B cell (primary cell): Measurements from ENCODE around the gene DACH1. TPM values are rescaled to one million over a fixed set of nuclear protein-coding genes. Genes with fewer than 3 reads are reported as not detected.

ENCODE experiments used
- ATAC-seq: fragments of 200-7000 bp; cut with Tn5 transposase; one replicate; pipeline ENCODE4 v1.10.0; 2021; ENCODE audit warnings: low read depth, mild to moderate bottlenecking, moderate number of reproducible peaks, moderate library complexity
- CTCF ChIA-PET: fragments of 350-600 bp; sonication (Branson Sonifier 250); formaldehyde crosslinking; loops from one replicate; lab custom pipeline; 2021; ENCODE audit warnings: antibody characterized with exemption, inconsistent platforms; lab: Charles Lee
- POLR2A ChIA-PET: fragments of 350-600 bp; sonication (Branson Sonifier 250); formaldehyde crosslinking; loops from one replicate; lab custom pipeline; 2021; ENCODE audit warnings: antibody characterized with exemption; lab: Charles Lee
- DNase-seq: peaks from one replicate; pipeline ENCODE4 v3.0.0; 2013
- H2AFZ ChIP-seq: 2 replicates; pipeline ENCODE4 v1.6.1; 2012; ENCODE audit warnings: mild to moderate bottlenecking, low read depth, low read length; ENCODE audit not compliant: insufficient read depth, poor library complexity, severe bottlenecking
- H3K27ac ChIP-seq, 2 donors: 1 replicate in 1 of 2; 2 replicates in 1 of 2; pipeline ENCODE4 v1.5.1; 2012 to 2013; ENCODE audit warnings: low read length in 2 of 2, mild to moderate bottlenecking in 2 of 2, moderate library complexity in 1 of 2
- H3K27me3 ChIP-seq, 4 experiments: fragments of 200-600 bp in 1 of 4; sonication (generic) in 1 of 4; replicated peaks in 1 of 4; 1 replicate in 2 of 4; 2 replicates in 2 of 4; pipeline versions ENCODE4 v1.6.1 to v1.7.0; 2013 to 2016; ENCODE audit warnings: low read length in 3 of 4, mild to moderate bottlenecking in 2 of 4, mixed read lengths in 1 of 4, moderate library complexity in 1 of 4; ENCODE audit not compliant: insufficient read depth in 4 of 4, control insufficient read depth in 3 of 4; ENCODE audit errors: control extremely low read depth in 1 of 4
- H3K36me3 ChIP-seq, 2 experiments: replicated peaks in 1 of 2; 1 replicate in 1 of 2; 2 replicates in 1 of 2; pipeline versions ENCODE4 v1.6.1 to v1.7.1; 2013; ENCODE audit warnings: low read length in 1 of 2; ENCODE audit not compliant: insufficient read depth in 2 of 2, control insufficient read depth in 1 of 2; ENCODE audit errors: control extremely low read depth in 1 of 2, extremely low read depth in 1 of 2
- H3K4me1 ChIP-seq, 2 donors: fragments of 200-600 bp in 1 of 2; sonication (generic) in 1 of 2; 1 replicate in 1 of 2; 2 replicates in 1 of 2; pipeline versions ENCODE4 v1.5.1 to v1.6.1; 2013 to 2017; ENCODE audit warnings: low read length in 2 of 2; ENCODE audit not compliant: control insufficient read depth in 2 of 2, insufficient read depth in 2 of 2
- H3K4me2 ChIP-seq: replicated peaks from 2 replicates; pipeline ENCODE3; 2012; ENCODE audit warnings: mild to moderate bottlenecking, low read depth, low read length; ENCODE audit not compliant: poor library complexity, severe bottlenecking
- H3K4me3 ChIP-seq, 5 experiments: fragments of 200-600 bp in 1 of 5; sonication (generic) in 1 of 5; 1 replicate in 3 of 5; 2 replicates in 2 of 5; pipeline versions ENCODE4 v1.5.1 to v1.7.0; 2011 to 2016; ENCODE audit warnings: low read length in 4 of 5, mild to moderate bottlenecking in 4 of 5, low read depth in 2 of 5, control low read depth in 1 of 5, moderate library complexity in 1 of 5; ENCODE audit not compliant: insufficient read depth in 1 of 5; ENCODE audit errors: control extremely low read depth in 1 of 5, extremely low read depth in 1 of 5
- H3K79me2 ChIP-seq: fragments of 200-600 bp; sonication (generic); one replicate; pipeline ENCODE4 v1.6.0; 2016; ENCODE audit warnings: low read length; ENCODE audit not compliant: control insufficient read depth, insufficient read depth
- H3K9ac ChIP-seq: fragments of 200-600 bp; sonication (generic); 2 replicates; pipeline ENCODE4 v1.6.1; 2017; ENCODE audit warnings: mild to moderate bottlenecking, low read length, moderate library complexity
- H3K9me3 ChIP-seq, 3 donors: one replicate each; pipeline versions ENCODE4 v1.6.1 to v1.7.1; 2013; ENCODE audit warnings: low read length in 2 of 3; ENCODE audit not compliant: control insufficient read depth in 2 of 3, insufficient read depth in 1 of 3; ENCODE audit errors: control extremely low read depth in 1 of 3
- H4K20me1 ChIP-seq: 2 replicates; pipeline ENCODE4 v1.6.0; 2012; ENCODE audit warnings: mild to moderate bottlenecking, low read length; ENCODE audit not compliant: insufficient read depth, control insufficient read depth, poor library complexity, severe bottlenecking
- H3K27ac Mint-ChIP-seq: one replicate; pipeline ENCODE4 v1.8.0; 2021; ENCODE audit warnings: mixed read lengths
- H3K27me3 Mint-ChIP-seq: one replicate; pipeline ENCODE4 v1.8.0; 2021; ENCODE audit warnings: mixed read lengths
- H3K4me1 Mint-ChIP-seq: one replicate; pipeline ENCODE4 v1.8.0; 2021; ENCODE audit warnings: mixed read lengths
- H3K4me3 Mint-ChIP-seq: one replicate; pipeline ENCODE4 v1.8.0; 2021; ENCODE audit warnings: mixed read lengths
- H3K9me3 Mint-ChIP-seq: one replicate; pipeline ENCODE4 v1.8.0; 2022; ENCODE audit warnings: mixed read lengths; ENCODE audit not compliant: insufficient read depth
- CTCF ChIP-seq: fragments of 200-600 bp; IDR thresholded peaks from one replicate; pipeline ENCODE4 v1.8.0; 2022; ENCODE audit warnings: antibody characterized with exemption, mild to moderate bottlenecking
- EZH2 ChIP-seq: IDR thresholded peaks from 2 replicates; pipeline ENCODE4 v1.6.1; 2012; ENCODE audit warnings: borderline replicate concordance, low read depth, mild to moderate bottlenecking, moderate library complexity, low read length; ENCODE audit not compliant: insufficient read depth, poor library complexity, severe bottlenecking
- WGBS: methylation state at CpG from one replicate; pipeline ENCODE4 v1.1.5; 2013; ENCODE audit warnings: missing lambda C conversion rate; ENCODE audit not compliant: insufficient coverage; 5-methylcytosine and 5-hydroxymethylcytosine counted together
- intact Hi-C: fragments of 100-400 bp; cut with micrococcal nuclease; formaldehyde crosslinking; loops from one replicate; pipeline ENCODE4 v1.10.0; 2022
- polyA plus RNA-seq: library from polyadenylated mRNA; depleted of rRNA; stranded (reverse); fragments of >200 nt; gene quantifications from 2 replicates; pipeline ENCODE4 v1.2.3, GENCODE V29; 2012
- total RNA-seq, 2 donors: library from RNA; stranded (reverse); fragments of 120-200 nt in 1 of 2; gene quantifications; 1 replicate in 1 of 2; 2 replicates in 1 of 2; pipeline versions ENCODE4 v1.2.3 to v1.2.4, GENCODE V29; 2013 to 2022

Gene DACH1
- total and polyA plus RNA-seq, 2 donors (not counting 1 experiment from before 2014, with no cell fraction given): not detected

GRCh38 chr13:71775966-71776365 lies 91.0 kb downstream of the DACH1 start:
- H2AFZ ChIP-seq: no peak overlapping the region
- H3K27ac ChIP-seq: no peak overlapping the region
- no peaks in the 10 kb centered on the region for H3K4me1 Mint-ChIP-seq
- no peak for DNase-seq
- H3K27ac Mint-ChIP-seq: no peak overlapping the region
- POLR2A ChIA-PET: no interaction called here
- no peak for TF ChIP-seq EZH2
- TF ChIP-seq CTCF: no peak
- no peak overlapping the region for H3K9ac ChIP-seq
- no peaks in the 10 kb centered on the region for H3K36me3 ChIP-seq
- H3K27me3 ChIP-seq: no peaks in the 10 kb centered on the region
- H3K27me3 Mint-ChIP-seq: no peaks in the 10 kb centered on the region
- CTCF ChIA-PET: no interaction called here
- intact Hi-C loops: no loop called here
- H3K9me3 Mint-ChIP-seq: no peaks in the 10 kb centered on the region
- H4K20me1 ChIP-seq: no peaks in the 10 kb centered on the region
- H3K4me1 ChIP-seq: no peaks in the 10 kb centered on the region
- H3K9me3 ChIP-seq: no peaks in the 10 kb centered on the region
- H3K4me2 ChIP-seq: no peak overlapping the region
- H3K4me3 ChIP-seq: no peak overlapping the region
- H3K79me2 ChIP-seq: no peaks in the 10 kb centered on the region
- WGBS: no CpG with 5 or more reads among the region's 1 CpG
- no peak for ATAC-seq
- H3K4me3 Mint-ChIP-seq: no peak overlapping the region

- no peak for DNase-seq
- H3K9me3 Mint-ChIP-seq: no peaks in the 10 kb centered on the region
- Histone ChIP-seq H3K36me3 (no peaks in the 10 kb centered on the region), H3K79me2 (no peaks in the 10 kb centered on the region), H4K20me1 (no peaks in the 10 kb centered on the region), H3K27ac (no peak overlapping the region), H3K27me3 (no peaks in the 10 kb centered on the region), H3K4me2 (no peak overlapping the region), H3K9ac (no peak overlapping the region), H3K4me3 (no peak overlapping the region), H2AFZ (no peak overlapping the region), H3K9me3 (no peaks in the 10 kb centered on the region), H3K4me1 (no peaks in the 10 kb centered on the region)
- TF ChIP-seq CTCF (no peak), EZH2 (no peak)
- H3K27ac Mint-ChIP-seq: no peak overlapping the region
- no peak overlapping the region for H3K4me3 Mint-ChIP-seq
- 100% methylated on average over 1 of the region's 4 CpGs for whole genome bisulfite sequencing
- intact Hi-C loops: no loop called here
- ChIA-PET POLR2A (no interaction called here), CTCF (no interaction called here)
- no peak for ATAC-seq
- H3K27me3 Mint-ChIP-seq: no peaks in the 10 kb centered on the region
- H3K4me1 Mint-ChIP-seq: no peaks in the 10 kb centered on the region
These were observed 92.1 kb downstream of the DACH1 start for GRCh38 chr13:71774863-71775262.
